H9 (cell line): Measurements from ENCODE around the gene PPA1. TPM values are rescaled to one million over a fixed set of nuclear protein-coding genes. Genes with fewer than 3 reads are reported as not detected.
"Not testable (repeated sequence)": the region's sequence is repeated elsewhere in the genome, so short reads cannot be mapped to it uniquely, and the experiment has no call there.

Source experiments
- DNase-seq: peaks from one replicate; pipeline ENCODE4 v3.0.0-alpha.2; 2017
- H2AFZ ChIP-seq: one replicate; pipeline ENCODE4 v1.6.1; 2013; ENCODE audit warnings: mild to moderate bottlenecking, low read length, control low read depth, moderate library complexity
- H2AK5ac ChIP-seq: 2 replicates; pipeline ENCODE4 v1.6.1; 2013; ENCODE audit warnings: low read length, control low read depth, mixed read lengths; ENCODE audit not compliant: insufficient read length
- H2BK120ac ChIP-seq: one replicate; pipeline ENCODE4 v1.6.1; 2013; ENCODE audit warnings: low read depth, mild to moderate bottlenecking, low read length, control low read depth, inconsistent platforms; ENCODE audit not compliant: poor library complexity, severe bottlenecking
- H2BK12ac ChIP-seq: 2 replicates; pipeline ENCODE4 v1.6.1; 2013; ENCODE audit warnings: low read length, control low read depth, mixed read lengths, low read depth; ENCODE audit not compliant: insufficient read length
- H2BK15ac ChIP-seq: 2 replicates; pipeline ENCODE4 v1.6.1; 2013; ENCODE audit warnings: low read depth, low read length, control low read depth
- H2BK20ac ChIP-seq: one replicate; pipeline ENCODE4 v1.6.1; 2013; ENCODE audit warnings: low read depth, mild to moderate bottlenecking, low read length, control low read depth, inconsistent platforms; ENCODE audit not compliant: poor library complexity, severe bottlenecking
- H2BK5ac ChIP-seq: 2 replicates; pipeline ENCODE4 v1.6.1; 2013; ENCODE audit warnings: low read length, control low read depth, mixed read lengths; ENCODE audit not compliant: insufficient read length
- H3K14ac ChIP-seq: 2 replicates; pipeline ENCODE4 v1.6.1; 2013; ENCODE audit warnings: low read length, control low read depth; ENCODE audit not compliant: insufficient read depth
- H3K18ac ChIP-seq: 2 replicates; pipeline ENCODE4 v1.6.1; 2013; ENCODE audit warnings: low read depth, mild to moderate bottlenecking, mixed read lengths, low read length, control low read depth; ENCODE audit not compliant: insufficient read length
- H3K23ac ChIP-seq: 2 replicates; pipeline ENCODE4 v1.6.1; 2013; ENCODE audit warnings: low read length, control low read depth, mixed read lengths, low read depth; ENCODE audit not compliant: insufficient read length
- H3K23me2 ChIP-seq: 2 replicates; pipeline ENCODE4 v1.6.1; 2013; ENCODE audit warnings: low read depth, mild to moderate bottlenecking, mixed read lengths, low read length, control low read depth; ENCODE audit not compliant: insufficient read length, poor library complexity, severe bottlenecking
- H3K27ac ChIP-seq: 2 replicates; pipeline ENCODE4 v1.5.1; 2013; ENCODE audit warnings: low read length, control low read depth, mixed read lengths, low read depth; ENCODE audit not compliant: insufficient read length
- H3K27me3 ChIP-seq: 2 replicates; pipeline ENCODE4 v1.6.1; 2013; ENCODE audit warnings: low read length, control low read depth, inconsistent platforms; ENCODE audit not compliant: insufficient read depth
- H3K4ac ChIP-seq: 2 replicates; pipeline ENCODE4 v1.6.1; 2013; ENCODE audit warnings: low read depth, mild to moderate bottlenecking, control low read depth, inconsistent platforms, low read length, moderate library complexity
- H3K4me1 ChIP-seq: 2 replicates; pipeline ENCODE4 v1.6.1; 2013; ENCODE audit warnings: low read length, control low read depth, inconsistent platforms; ENCODE audit not compliant: insufficient read depth
- H3K4me2 ChIP-seq: 2 replicates; pipeline ENCODE4 v1.6.1; 2013; ENCODE audit warnings: low read length, control low read depth, mixed read lengths; ENCODE audit not compliant: insufficient read length, insufficient read depth
- H3K56ac ChIP-seq: 2 replicates; pipeline ENCODE4 v1.6.1; 2013; ENCODE audit warnings: low read depth, mild to moderate bottlenecking, mixed read lengths, low read length, control low read depth; ENCODE audit not compliant: insufficient read length
- H3K79me1 ChIP-seq: 2 replicates; pipeline ENCODE4 v1.6.1; 2013; ENCODE audit warnings: low read depth, mild to moderate bottlenecking, moderate library complexity, low read length, control low read depth, inconsistent platforms; ENCODE audit not compliant: insufficient read depth, poor library complexity, severe bottlenecking
- H3K79me2 ChIP-seq: 2 replicates; pipeline ENCODE4 v1.6.1; 2013; ENCODE audit warnings: low read length, control low read depth, inconsistent platforms; ENCODE audit not compliant: insufficient read depth
- H3K9ac ChIP-seq: 2 replicates; pipeline ENCODE4 v1.6.1; 2013; ENCODE audit warnings: low read length, control low read depth, mixed read lengths; ENCODE audit not compliant: insufficient read length; ENCODE audit errors: extremely low read depth
- H3K9me3 ChIP-seq: one replicate; pipeline ENCODE4 v1.6.1; 2013; ENCODE audit warnings: low read depth, low read length, inconsistent platforms; ENCODE audit not compliant: control insufficient read depth
- H3T11ph ChIP-seq: one replicate; pipeline ENCODE4 v1.6.1; 2013; ENCODE audit warnings: mild to moderate bottlenecking, low read length, control low read depth, inconsistent platforms
- H4K20me1 ChIP-seq: one replicate; pipeline ENCODE4 v1.6.1; 2013; ENCODE audit not compliant: control insufficient read depth, insufficient read length, insufficient read depth
- H4K5ac ChIP-seq: 2 replicates; pipeline ENCODE4 v1.6.1; 2013; ENCODE audit warnings: low read depth, mild to moderate bottlenecking, mixed read lengths, low read length, control low read depth; ENCODE audit not compliant: insufficient read length
- H4K8ac ChIP-seq: replicated peaks from 2 replicates; pipeline ENCODE4 v1.6.1; 2013; ENCODE audit warnings: low read length, control low read depth, mixed read lengths, low read depth; ENCODE audit not compliant: insufficient read length
- H4K91ac ChIP-seq: 2 replicates; pipeline ENCODE4 v1.6.1; 2013; ENCODE audit warnings: low read depth, mild to moderate bottlenecking, moderate library complexity, mixed read lengths, low read length, control low read depth; ENCODE audit not compliant: insufficient read length
- H3K27ac Mint-ChIP-seq, 3 experiments: 2 replicates in 2 of 3; 3 replicates in 1 of 3; pipeline ENCODE4 v1.8.0; 2020 to 2021; ENCODE audit warnings: mixed read lengths in 3 of 3, mild to moderate bottlenecking in 1 of 3, moderate library complexity in 1 of 3
- H3K27me3 Mint-ChIP-seq: 2 replicates; pipeline ENCODE4 v1.8.0; 2021; ENCODE audit warnings: low read depth, mild to moderate bottlenecking, moderate library complexity, mixed read lengths
- H3K36me3 Mint-ChIP-seq, 3 experiments: 2 replicates in 2 of 3; 3 replicates in 1 of 3; pipeline ENCODE4 v1.8.0; 2020 to 2021; ENCODE audit warnings: low read depth in 3 of 3, mixed read lengths in 3 of 3; ENCODE audit not compliant: insufficient read depth in 1 of 3
- H3K4me1 Mint-ChIP-seq, 2 experiments: 2 replicates each; pipeline ENCODE4 v1.8.0; 2020; ENCODE audit warnings: mixed read lengths in 2 of 2
- H3K4me3 Mint-ChIP-seq, 2 experiments: 2 replicates in 1 of 2; 3 replicates in 1 of 2; pipeline ENCODE4 v1.8.0; 2020 to 2021; ENCODE audit warnings: mild to moderate bottlenecking in 2 of 2, mixed read lengths in 2 of 2, moderate library complexity in 1 of 2
- H3K9me3 Mint-ChIP-seq, 2 experiments: 2 replicates in 1 of 2; 3 replicates in 1 of 2; pipeline ENCODE4 v1.8.0; 2020; ENCODE audit warnings: mild to moderate bottlenecking in 2 of 2, mixed read lengths in 2 of 2, moderate library complexity in 1 of 2
- CTCF ChIP-seq: fragments of 200-600 bp; sonication (generic); conservative IDR thresholded peaks from 3 replicates; pipeline ENCODE4 v1.8.0; 2021; ENCODE audit warnings: antibody characterized with exemption, mild to moderate bottlenecking
- WGBS: extraction: QIAGEN DNeasy Blood & Tissue Kit; methylation state at CpG from one replicate; pipeline ENCODE4 v1.1.7; 2013; ENCODE audit warnings: missing lambda C conversion rate, low lambda C conversion rate, mixed read lengths; ENCODE audit not compliant: insufficient read length; ENCODE audit errors: extremely low coverage; 5-methylcytosine and 5-hydroxymethylcytosine counted together
- total RNA-seq: library from RNA; stranded (reverse); gene quantifications from 2 replicates; pipeline ENCODE4 v1.2.1, GENCODE V29; 2021

The PPA1 gene
- total RNA-seq, 1 experiment from 2014 or later: 115 TPM

GRCh38 chr10:70241081-70241480 is 7.9 kb upstream of the PPA1 start:
- Mint-ChIP-seq H3K27ac (no peak overlapping the region), H3K4me3 (no peak overlapping the region), H3K4me1 (no peaks in the 10 kb centered on the region), H3K27me3 (peaks cover 31% of the 10 kb centered on the region), H3K9me3 (peaks cover 27 to 48% of the 10 kb centered on the region in 2 experiments), H3K36me3 (peaks cover 9 to 18% (median 17%) of the 10 kb centered on the region in 3 experiments; a peak in 6 of 7 replicates)
- Histone ChIP-seq H2BK5ac (no peak overlapping the region), H4K5ac (no peak overlapping the region), H3K14ac (no peak overlapping the region), H3T11ph (no peak overlapping the region), H2BK20ac (no peak overlapping the region), H3K79me2 (no peaks in the 10 kb centered on the region), H3K4me1 (no peaks in the 10 kb centered on the region), H3K27me3 (no peaks in the 10 kb centered on the region), H2AK5ac (no peak overlapping the region), H3K9ac (no peak overlapping the region), H3K56ac (no peak overlapping the region), H3K4me2 (no peak overlapping the region), H3K18ac (no peak overlapping the region), H3K9me3 (no peaks in the 10 kb centered on the region), H4K8ac (no peak overlapping the region), H3K27ac (no peak overlapping the region), H3K4ac (no peak overlapping the region), H4K20me1 (no peaks in the 10 kb centered on the region), H2AFZ (no peak overlapping the region), H2BK15ac (no peak overlapping the region), H4K91ac (no peak overlapping the region), H2BK12ac (no peak overlapping the region), H3K23ac (no peak overlapping the region), H3K79me1 (no peaks in the 10 kb centered on the region), H2BK120ac (no peak overlapping the region), H3K23me2 (no peaks in the 10 kb centered on the region)
- DNase-seq: no peak
- WGBS: no CpG with 5 or more reads among the region's 3 CpGs
- TF ChIP-seq CTCF: no peak

GRCh38 chr10:70239986-70240385 is 6.8 kb upstream of the PPA1 start:
- H3K9ac ChIP-seq: not testable (repeated sequence)
- peaks cover 27 to 48% of the 10 kb centered on the region in 2 experiments for H3K9me3 Mint-ChIP-seq
- no CpG with 5 or more reads among the region's 21 CpGs for WGBS

More at GRCh38 chr10:70239986-70240385, 6.8 kb upstream of the PPA1 start:
- not testable (repeated sequence) for H4K5ac ChIP-seq, H2AFZ ChIP-seq, H3K4me2 ChIP-seq, H4K20me1 ChIP-seq, H3K4me1 Mint-ChIP-seq, H4K91ac ChIP-seq, H3K79me2 ChIP-seq, H3K27me3 ChIP-seq, H2BK20ac ChIP-seq, H4K8ac ChIP-seq, H3K18ac ChIP-seq, H3K9me3 ChIP-seq, H2BK5ac ChIP-seq, H3K4me3 Mint-ChIP-seq, H3K79me1 ChIP-seq, H3K4ac ChIP-seq, H3T11ph ChIP-seq, H2BK15ac ChIP-seq, H2BK12ac ChIP-seq, H3K14ac ChIP-seq, H3K27ac ChIP-seq, H2BK120ac ChIP-seq, H2AK5ac ChIP-seq, DNase-seq, H3K4me1 ChIP-seq, H3K23me2 ChIP-seq, H3K27ac Mint-ChIP-seq, H3K23ac ChIP-seq, H3K56ac ChIP-seq
- Mint-ChIP-seq H3K36me3 (peaks cover 9 to 18% (median 17%) of the 10 kb centered on the region in 3 experiments; a peak in 6 of 7 replicates), H3K27me3 (peaks cover 26% of the 10 kb centered on the region)
